Measurements from ENCODE around the gene HDHD2. TPM values are rescaled to one million over a fixed set of nuclear protein-coding genes. Genes with fewer than 3 reads are reported as not detected.

Gene HDHD2
- total RNA-seq, 4 donors from 2014 or later: 12.9 to 30.0 (median 15.9) TPM

GRCh38 chr18:47095810-47096209 is 54.5 kb downstream of the HDHD2 start:
- no peak overlapping the region for H3K4me3 ChIP-seq (ENCODE audit: low read depth, poor library complexity, severe bottlenecking)
- TF ChIP-seq CTCF (IDR thresholded peaks at IDR 0.05) (no peak), POLR2A (IDR thresholded peaks at IDR 0.05) (no peak)
- DNase-seq (ENCODE audit: low spot score in 2 of 2): no peak
- 85 to 94% methylated on average over 3 of the region's 3 CpGs for WGBS, 2 donors
- intact Hi-C loops (cut with DNase I; ENCODE audit: low total_unique reads): no loop called here

DNA sequence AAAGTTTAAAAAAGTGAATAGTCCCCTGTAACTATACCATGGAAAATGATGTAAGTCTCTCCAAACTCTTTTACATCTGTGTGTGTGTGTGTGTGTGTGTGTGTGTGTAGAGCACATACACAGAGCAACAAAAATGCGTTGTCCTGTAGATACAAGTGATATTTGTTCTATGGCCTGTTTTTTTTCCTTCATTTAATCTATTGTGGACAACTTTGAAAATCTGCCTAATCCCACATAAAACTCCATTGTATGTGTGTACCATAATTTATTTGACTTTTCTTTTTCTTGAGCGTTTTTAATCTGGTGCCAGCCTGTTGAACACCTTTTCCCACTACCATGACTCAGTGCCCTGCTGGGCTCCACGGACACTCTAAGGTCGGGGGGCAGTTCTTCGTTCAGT is 62.6 kb downstream of the HDHD2 start:
- 93 to 97% methylated on average over 5 of the region's 5 CpGs for WGBS, 2 donors
- no peak overlapping the region for H3K4me3 ChIP-seq (ENCODE audit: low read depth, poor library complexity, severe bottlenecking)
- TF ChIP-seq CTCF (IDR thresholded peaks at IDR 0.05): no peak
- TF ChIP-seq POLR2A (IDR thresholded peaks at IDR 0.05): no peak
- intact Hi-C loops (cut with DNase I; ENCODE audit: low total_unique reads): no loop called here
- DNase-seq (ENCODE audit: low spot score in 2 of 2): no peak

- intact Hi-C loops (cut with DNase I; ENCODE audit: low total_unique reads): no loop called here
- WGBS, 2 donors: 89% methylated on average over 2 of the region's 2 CpGs
- DNase-seq (ENCODE audit: low spot score in 2 of 2): no peak
- no peak overlapping the region for H3K4me3 ChIP-seq (ENCODE audit: low read depth, poor library complexity, severe bottlenecking)
- TF ChIP-seq CTCF (IDR thresholded peaks at IDR 0.05): no peak
- TF ChIP-seq POLR2A (IDR thresholded peaks at IDR 0.05): no peak
These were observed 68.7 kb downstream of the HDHD2 start for GRCh38 chr18:47081578-47081977.

DNA sequence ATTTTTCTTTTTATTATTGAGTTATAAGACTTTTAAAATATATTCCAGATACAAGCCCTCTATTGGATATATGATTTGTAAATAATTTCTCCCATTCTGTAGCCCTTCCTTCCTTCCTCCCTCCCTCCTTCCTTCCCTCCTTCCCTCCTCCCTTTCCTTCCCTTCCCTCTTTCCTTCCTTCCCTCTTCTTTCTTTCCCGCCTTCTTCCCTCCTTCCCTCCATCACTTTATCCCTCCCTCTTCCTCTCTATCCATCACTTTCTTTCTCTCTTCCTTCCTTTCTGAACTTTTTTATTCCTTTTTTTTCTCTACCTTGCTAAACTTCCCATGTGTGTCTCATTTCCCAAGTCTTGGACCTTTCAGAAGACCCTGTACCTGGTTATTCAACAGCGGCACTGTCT is 69.4 kb downstream of the HDHD2 start:
- WGBS, 2 donors: 93 to 97% methylated on average over 2 of the region's 2 CpGs
- no peak overlapping the region for H3K4me3 ChIP-seq (ENCODE audit: low read depth, poor library complexity, severe bottlenecking)
- DNase-seq (ENCODE audit: low spot score in 2 of 2): no peak
- intact Hi-C loops (cut with DNase I; ENCODE audit: low total_unique reads): no loop called here
- TF ChIP-seq CTCF (IDR thresholded peaks at IDR 0.05) (no peak), POLR2A (IDR thresholded peaks at IDR 0.05) (no peak)

DNA sequence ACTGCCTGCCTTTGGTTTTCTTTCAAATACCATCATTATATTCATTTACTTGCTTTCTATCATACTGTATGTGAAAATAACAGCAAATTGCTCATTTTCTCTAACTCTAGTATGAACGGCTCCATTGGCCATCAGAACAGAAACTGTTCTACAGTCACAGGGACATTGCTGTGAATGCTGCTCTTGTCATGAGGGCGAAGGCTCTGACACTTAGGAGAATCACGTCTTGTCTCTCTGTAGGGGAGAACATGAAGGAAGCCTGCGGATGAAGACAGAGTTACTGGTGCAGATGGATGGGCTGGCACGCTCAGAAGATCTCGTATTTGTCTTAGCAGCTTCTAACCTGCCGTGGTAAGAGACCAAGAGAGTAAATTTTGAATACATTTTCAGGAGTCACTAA is 73.2 kb downstream of the HDHD2 start:
- no peak overlapping the region for H3K4me3 ChIP-seq (ENCODE audit: low read depth, poor library complexity, severe bottlenecking)
- WGBS, 2 donors: 85 to 93% methylated on average over 7 of the region's 7 CpGs
- intact Hi-C loops (cut with DNase I; ENCODE audit: low total_unique reads): no loop called here
- DNase-seq (ENCODE audit: low spot score in 2 of 2): no peak
- no peak for TF ChIP-seq CTCF (IDR thresholded peaks at IDR 0.05)
- no peak for TF ChIP-seq POLR2A (IDR thresholded peaks at IDR 0.05)

GRCh38 chr18:47075098-47075883 is 75.0 kb downstream of the HDHD2 start:
- WGBS, 2 donors: 40 to 49% methylated on average over 13 of the region's 13 CpGs

More at GRCh38 chr18:47075098-47075883, 75.0 kb downstream of the HDHD2 start:
- no peak overlapping the region for H3K4me3 ChIP-seq (ENCODE audit: low read depth, poor library complexity, severe bottlenecking)
- TF ChIP-seq CTCF (IDR thresholded peaks at IDR 0.05) (no peak), POLR2A (IDR thresholded peaks at IDR 0.05) (no peak)
- intact Hi-C loops (cut with DNase I; ENCODE audit: low total_unique reads): no loop called here
- no peak for DNase-seq (ENCODE audit: low spot score in 2 of 2)

All from lower leg skin (tissue), 4 donors.